ENCODE data around the gene CCDC92.

- TF ChIP-seq CTCF (IDR thresholded peaks at IDR 0.05) (no peak), POLR2A (IDR thresholded peaks at IDR 0.05) (no peak)
Observed at GRCh38 chr12:123891516-123892179, 81.0 kb downstream of the CCDC92 start.

All from uterus (tissue), 2 donors.